H9 (cell line): ENCODE data around the gene FSIP2. TPM values are rescaled to one million over a fixed set of nuclear protein-coding genes. Genes with fewer than 3 reads are reported as not detected.

Experiments used
- DNase-seq: peaks from one replicate; pipeline ENCODE4 v3.0.0-alpha.2; 2017
- H2AFZ ChIP-seq: one replicate; pipeline ENCODE4 v1.6.1; 2013; ENCODE audit warnings: mild to moderate bottlenecking, low read length, control low read depth, moderate library complexity
- H2AK5ac ChIP-seq: 2 replicates; pipeline ENCODE4 v1.6.1; 2013; ENCODE audit warnings: low read length, control low read depth, mixed read lengths; ENCODE audit not compliant: insufficient read length
- H2BK120ac ChIP-seq: one replicate; pipeline ENCODE4 v1.6.1; 2013; ENCODE audit warnings: low read depth, mild to moderate bottlenecking, low read length, control low read depth, inconsistent platforms; ENCODE audit not compliant: poor library complexity, severe bottlenecking
- H2BK12ac ChIP-seq: 2 replicates; pipeline ENCODE4 v1.6.1; 2013; ENCODE audit warnings: low read length, control low read depth, mixed read lengths, low read depth; ENCODE audit not compliant: insufficient read length
- H2BK15ac ChIP-seq: 2 replicates; pipeline ENCODE4 v1.6.1; 2013; ENCODE audit warnings: low read depth, low read length, control low read depth
- H2BK20ac ChIP-seq: one replicate; pipeline ENCODE4 v1.6.1; 2013; ENCODE audit warnings: low read depth, mild to moderate bottlenecking, low read length, control low read depth, inconsistent platforms; ENCODE audit not compliant: poor library complexity, severe bottlenecking
- H2BK5ac ChIP-seq: 2 replicates; pipeline ENCODE4 v1.6.1; 2013; ENCODE audit warnings: low read length, control low read depth, mixed read lengths; ENCODE audit not compliant: insufficient read length
- H3K14ac ChIP-seq: 2 replicates; pipeline ENCODE4 v1.6.1; 2013; ENCODE audit warnings: low read length, control low read depth; ENCODE audit not compliant: insufficient read depth
- H3K18ac ChIP-seq: 2 replicates; pipeline ENCODE4 v1.6.1; 2013; ENCODE audit warnings: low read depth, mild to moderate bottlenecking, mixed read lengths, low read length, control low read depth; ENCODE audit not compliant: insufficient read length
- H3K23ac ChIP-seq: 2 replicates; pipeline ENCODE4 v1.6.1; 2013; ENCODE audit warnings: low read length, control low read depth, mixed read lengths, low read depth; ENCODE audit not compliant: insufficient read length
- H3K23me2 ChIP-seq: 2 replicates; pipeline ENCODE4 v1.6.1; 2013; ENCODE audit warnings: low read depth, mild to moderate bottlenecking, mixed read lengths, low read length, control low read depth; ENCODE audit not compliant: insufficient read length, poor library complexity, severe bottlenecking
- H3K27ac ChIP-seq: 2 replicates; pipeline ENCODE4 v1.5.1; 2013; ENCODE audit warnings: low read length, control low read depth, mixed read lengths, low read depth; ENCODE audit not compliant: insufficient read length
- H3K27me3 ChIP-seq: 2 replicates; pipeline ENCODE4 v1.6.1; 2013; ENCODE audit warnings: low read length, control low read depth, inconsistent platforms; ENCODE audit not compliant: insufficient read depth
- H3K4ac ChIP-seq: 2 replicates; pipeline ENCODE4 v1.6.1; 2013; ENCODE audit warnings: low read depth, mild to moderate bottlenecking, control low read depth, inconsistent platforms, low read length, moderate library complexity
- H3K4me1 ChIP-seq: 2 replicates; pipeline ENCODE4 v1.6.1; 2013; ENCODE audit warnings: low read length, control low read depth, inconsistent platforms; ENCODE audit not compliant: insufficient read depth
- H3K4me2 ChIP-seq: 2 replicates; pipeline ENCODE4 v1.6.1; 2013; ENCODE audit warnings: low read length, control low read depth, mixed read lengths; ENCODE audit not compliant: insufficient read length, insufficient read depth
- H3K56ac ChIP-seq: 2 replicates; pipeline ENCODE4 v1.6.1; 2013; ENCODE audit warnings: low read depth, mild to moderate bottlenecking, mixed read lengths, low read length, control low read depth; ENCODE audit not compliant: insufficient read length
- H3K79me1 ChIP-seq: 2 replicates; pipeline ENCODE4 v1.6.1; 2013; ENCODE audit warnings: low read depth, mild to moderate bottlenecking, moderate library complexity, low read length, control low read depth, inconsistent platforms; ENCODE audit not compliant: insufficient read depth, poor library complexity, severe bottlenecking
- H3K79me2 ChIP-seq: 2 replicates; pipeline ENCODE4 v1.6.1; 2013; ENCODE audit warnings: low read length, control low read depth, inconsistent platforms; ENCODE audit not compliant: insufficient read depth
- H3K9ac ChIP-seq: 2 replicates; pipeline ENCODE4 v1.6.1; 2013; ENCODE audit warnings: low read length, control low read depth, mixed read lengths; ENCODE audit not compliant: insufficient read length; ENCODE audit errors: extremely low read depth
- H3K9me3 ChIP-seq: one replicate; pipeline ENCODE4 v1.6.1; 2013; ENCODE audit warnings: low read depth, low read length, inconsistent platforms; ENCODE audit not compliant: control insufficient read depth
- H3T11ph ChIP-seq: one replicate; pipeline ENCODE4 v1.6.1; 2013; ENCODE audit warnings: mild to moderate bottlenecking, low read length, control low read depth, inconsistent platforms
- H4K20me1 ChIP-seq: one replicate; pipeline ENCODE4 v1.6.1; 2013; ENCODE audit not compliant: control insufficient read depth, insufficient read length, insufficient read depth
- H4K5ac ChIP-seq: 2 replicates; pipeline ENCODE4 v1.6.1; 2013; ENCODE audit warnings: low read depth, mild to moderate bottlenecking, mixed read lengths, low read length, control low read depth; ENCODE audit not compliant: insufficient read length
- H4K8ac ChIP-seq: replicated peaks from 2 replicates; pipeline ENCODE4 v1.6.1; 2013; ENCODE audit warnings: low read length, control low read depth, mixed read lengths, low read depth; ENCODE audit not compliant: insufficient read length
- H4K91ac ChIP-seq: 2 replicates; pipeline ENCODE4 v1.6.1; 2013; ENCODE audit warnings: low read depth, mild to moderate bottlenecking, moderate library complexity, mixed read lengths, low read length, control low read depth; ENCODE audit not compliant: insufficient read length
- H3K27ac Mint-ChIP-seq, 3 experiments: 2 replicates in 2 of 3; 3 replicates in 1 of 3; pipeline ENCODE4 v1.8.0; 2020 to 2021; ENCODE audit warnings: mixed read lengths in 3 of 3, mild to moderate bottlenecking in 1 of 3, moderate library complexity in 1 of 3
- H3K27me3 Mint-ChIP-seq: 2 replicates; pipeline ENCODE4 v1.8.0; 2021; ENCODE audit warnings: low read depth, mild to moderate bottlenecking, moderate library complexity, mixed read lengths
- H3K36me3 Mint-ChIP-seq, 3 experiments: 2 replicates in 2 of 3; 3 replicates in 1 of 3; pipeline ENCODE4 v1.8.0; 2020 to 2021; ENCODE audit warnings: low read depth in 3 of 3, mixed read lengths in 3 of 3; ENCODE audit not compliant: insufficient read depth in 1 of 3
- H3K4me1 Mint-ChIP-seq, 2 experiments: 2 replicates each; pipeline ENCODE4 v1.8.0; 2020; ENCODE audit warnings: mixed read lengths in 2 of 2
- H3K4me3 Mint-ChIP-seq, 2 experiments: 2 replicates in 1 of 2; 3 replicates in 1 of 2; pipeline ENCODE4 v1.8.0; 2020 to 2021; ENCODE audit warnings: mild to moderate bottlenecking in 2 of 2, mixed read lengths in 2 of 2, moderate library complexity in 1 of 2
- H3K9me3 Mint-ChIP-seq, 2 experiments: 2 replicates in 1 of 2; 3 replicates in 1 of 2; pipeline ENCODE4 v1.8.0; 2020; ENCODE audit warnings: mild to moderate bottlenecking in 2 of 2, mixed read lengths in 2 of 2, moderate library complexity in 1 of 2
- CTCF ChIP-seq: fragments of 200-600 bp; sonication (generic); conservative IDR thresholded peaks from 3 replicates; pipeline ENCODE4 v1.8.0; 2021; ENCODE audit warnings: antibody characterized with exemption, mild to moderate bottlenecking
- WGBS: extraction: QIAGEN DNeasy Blood & Tissue Kit; methylation state at CpG from one replicate; pipeline ENCODE4 v1.1.7; 2013; ENCODE audit warnings: missing lambda C conversion rate, low lambda C conversion rate, mixed read lengths; ENCODE audit not compliant: insufficient read length; ENCODE audit errors: extremely low coverage; 5-methylcytosine and 5-hydroxymethylcytosine counted together
- total RNA-seq: library from RNA; stranded (reverse); gene quantifications from 2 replicates; pipeline ENCODE4 v1.2.1, GENCODE V29; 2021

FSIP2 gene
- total RNA-seq, 1 experiment from 2014 or later, result 2.4 TPM

- Histone ChIP-seq H3K56ac (no peak overlapping the region), H3K27ac (no peak overlapping the region), H3T11ph (no peak overlapping the region)
Observed at GRCh38 chr2:185782223-185782769, 43.7 kb downstream of the FSIP2 start.

More at GRCh38 chr2:185782223-185782769, 43.7 kb downstream of the FSIP2 start:
- DNase-seq, result no peak
- no peak overlapping the region for H3K4ac ChIP-seq
- no peak overlapping the region for H4K5ac ChIP-seq
- no peaks in the 10 kb centered on the region for H3K4me1 ChIP-seq
- no peak overlapping the region for H3K4me2 ChIP-seq
- no peak overlapping the region for H2AFZ ChIP-seq
- no peak overlapping the region for H3K9ac ChIP-seq
- no peaks in the 10 kb centered on the region for H3K79me2 ChIP-seq
- no peak overlapping the region for H2BK12ac ChIP-seq
- H2BK5ac ChIP-seq, result no peak overlapping the region
- TF ChIP-seq CTCF, result no peak
- H4K20me1 ChIP-seq, result no peaks in the 10 kb centered on the region
- H3K4me3 Mint-ChIP-seq, result no peak overlapping the region
- WGBS, result no CpG with 5 or more reads among the region's 4 CpGs
- H4K91ac ChIP-seq, result no peak overlapping the region
- no peak overlapping the region for H4K8ac ChIP-seq
- H3K27me3 ChIP-seq, result no peaks in the 10 kb centered on the region
- H3K79me1 ChIP-seq, result no peaks in the 10 kb centered on the region
- H3K9me3 ChIP-seq, result no peaks in the 10 kb centered on the region
- H3K14ac ChIP-seq, result no peak overlapping the region
- no peak overlapping the region for H2AK5ac ChIP-seq
- H2BK20ac ChIP-seq, result no peak overlapping the region
- H3K18ac ChIP-seq, result no peak overlapping the region
- H3K9me3 Mint-ChIP-seq, result no peaks in the 10 kb centered on the region
- H3K4me1 Mint-ChIP-seq, result no peaks in the 10 kb centered on the region
- no peaks in the 10 kb centered on the region for H3K23me2 ChIP-seq
- no peak overlapping the region for H2BK15ac ChIP-seq
- H3K36me3 Mint-ChIP-seq, result no peaks in the 10 kb centered on the region
- no peak overlapping the region for H3K27ac Mint-ChIP-seq
- no peaks in the 10 kb centered on the region for H3K27me3 Mint-ChIP-seq
- no peak overlapping the region for H2BK120ac ChIP-seq
- no peak overlapping the region for H3K23ac ChIP-seq
